ENCODE measurements around the gene MAMDC2. TPM values are rescaled to one million over a fixed set of nuclear protein-coding genes. Genes with fewer than 3 reads are reported as not detected.

The MAMDC2 gene
- total RNA-seq, 1 experiment from 2014 or later, result 9.0 TPM

DNA sequence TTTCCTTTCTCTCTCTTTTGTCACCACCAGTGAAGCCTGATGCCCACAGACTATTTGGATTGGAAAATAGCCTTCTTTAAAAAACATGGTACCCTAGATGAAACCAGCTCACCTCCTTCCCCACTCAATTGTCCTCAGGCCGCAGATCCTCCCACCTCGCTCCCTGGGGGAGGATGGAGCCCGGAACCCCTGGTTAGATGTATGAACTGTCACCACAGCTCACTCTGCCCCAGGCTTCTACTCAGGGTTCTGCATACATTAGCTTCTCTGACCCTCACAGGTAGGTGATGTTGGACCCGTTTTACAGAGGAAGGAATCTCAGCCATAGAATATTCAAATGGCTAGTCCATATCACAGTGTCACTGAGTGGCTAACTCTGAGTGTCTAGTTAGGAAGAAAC is 1.8 kb downstream of the MAMDC2 start:
- Histone ChIP-seq H3K27ac (no peak overlapping the region), H3K36me3 (no peaks in the 10 kb centered on the region), H3K27me3 (no peaks in the 10 kb centered on the region; the same call in 1 of the 2 replicates), H3K9me3 (replicated peaks) (no peaks in the 10 kb centered on the region), H3K4me3 (no peak overlapping the region), H3K4me1 (peaks cover 10% of the 10 kb centered on the region)
- no peak for DNase-seq

- peak; percentile 46 to 53 for DNase-seq
- Histone ChIP-seq H3K4me3 (no peak overlapping the region), H3K4me1 (peaks cover 10% of the 10 kb centered on the region), H3K27me3 (no peaks in the 10 kb centered on the region; the same call in 1 of the 2 replicates), H3K9me3 (replicated peaks) (no peaks in the 10 kb centered on the region), H3K36me3 (no peaks in the 10 kb centered on the region), H3K27ac (0 out of 2 replicates have a peak overlapping the region, but pooled peaks have one; percentile 5)
Measured at GRCh38 chr9:70046274-70047070, 2.8 kb downstream of the MAMDC2 start.

GRCh38 chr9:70049236-70049635 is 5.6 kb downstream of the MAMDC2 start:
- peak; percentile 25 to 34 for DNase-seq
- no peak overlapping the region for H3K27ac ChIP-seq

GRCh38 chr9:70049672-70050271 is 6.1 kb downstream of the MAMDC2 start:
- Histone ChIP-seq H3K4me3 (no peak overlapping the region), H3K27ac (no peak overlapping the region), H3K4me1 (peaks cover 25% of the 10 kb centered on the region), H3K36me3 (no peaks in the 10 kb centered on the region), H3K9me3 (replicated peaks) (no peaks in the 10 kb centered on the region), H3K27me3 (no peaks in the 10 kb centered on the region; the same call in 1 of the 2 replicates)
- DNase-seq, result no peak

More at GRCh38 chr9:70049236-70049635, 5.6 kb downstream of the MAMDC2 start:
- Histone ChIP-seq H3K36me3 (no peaks in the 10 kb centered on the region), H3K27me3 (no peaks in the 10 kb centered on the region; the same call in 1 of the 2 replicates), H3K4me1 (peaks cover 20% of the 10 kb centered on the region), H3K9me3 (replicated peaks) (no peaks in the 10 kb centered on the region), H3K4me3 (no peak overlapping the region)

- Histone ChIP-seq H3K4me3 (no peak overlapping the region), H3K27me3 (no peaks in the 10 kb centered on the region; the same call in 1 of the 2 replicates), H3K36me3 (no peaks in the 10 kb centered on the region), H3K27ac (no peak overlapping the region), H3K9me3 (replicated peaks) (no peaks in the 10 kb centered on the region; the same call in 1 of the 2 replicates), H3K4me1 (peaks cover 20% of the 10 kb centered on the region)
- no peak for DNase-seq
Measured at GRCh38 chr9:70052768-70053167, 9.1 kb downstream of the MAMDC2 start.

- H3K9me3 ChIP-seq (replicated peaks), result no peaks in the 10 kb centered on the region; the same call in 1 of the 2 replicates
- H3K36me3 ChIP-seq, result no peaks in the 10 kb centered on the region
- H3K27me3 ChIP-seq, result no peaks in the 10 kb centered on the region; the same call in 1 of the 2 replicates
- peaks cover 20% of the 10 kb centered on the region for H3K4me1 ChIP-seq
- peak overlapping the region; percentile 73 for H3K27ac ChIP-seq
- no peak overlapping the region for H3K4me3 ChIP-seq
- peak; percentile 51 to 65 for DNase-seq
Measured at GRCh38 chr9:70053864-70054263, 10.2 kb downstream of the MAMDC2 start.

GRCh38 chr9:70054521-70054920 is 10.9 kb downstream of the MAMDC2 start:
- no peaks in the 10 kb centered on the region for H3K27me3 ChIP-seq
- peak in 1 of 2 experiments; percentile 38 for DNase-seq
- peak overlapping the region; percentile 73 for H3K27ac ChIP-seq
- no peaks in the 10 kb centered on the region for H3K36me3 ChIP-seq
- H3K4me1 ChIP-seq, result peaks cover 20% of the 10 kb centered on the region
- H3K9me3 ChIP-seq (replicated peaks), result no peaks in the 10 kb centered on the region; the same call in 1 of the 2 replicates
- H3K4me3 ChIP-seq, result no peak overlapping the region

GRCh38 chr9:70055406-70056210 is 12.0 kb downstream of the MAMDC2 start:
- H3K4me1 ChIP-seq, result peaks cover 20% of the 10 kb centered on the region
- H3K27me3 ChIP-seq, result no peaks in the 10 kb centered on the region
- H3K36me3 ChIP-seq, result no peaks in the 10 kb centered on the region
- H3K9me3 ChIP-seq (replicated peaks), result no peaks in the 10 kb centered on the region; the same call in 1 of the 2 replicates
- DNase-seq, result no peak
- no peak overlapping the region for H3K27ac ChIP-seq
- no peak overlapping the region for H3K4me3 ChIP-seq

DNA sequence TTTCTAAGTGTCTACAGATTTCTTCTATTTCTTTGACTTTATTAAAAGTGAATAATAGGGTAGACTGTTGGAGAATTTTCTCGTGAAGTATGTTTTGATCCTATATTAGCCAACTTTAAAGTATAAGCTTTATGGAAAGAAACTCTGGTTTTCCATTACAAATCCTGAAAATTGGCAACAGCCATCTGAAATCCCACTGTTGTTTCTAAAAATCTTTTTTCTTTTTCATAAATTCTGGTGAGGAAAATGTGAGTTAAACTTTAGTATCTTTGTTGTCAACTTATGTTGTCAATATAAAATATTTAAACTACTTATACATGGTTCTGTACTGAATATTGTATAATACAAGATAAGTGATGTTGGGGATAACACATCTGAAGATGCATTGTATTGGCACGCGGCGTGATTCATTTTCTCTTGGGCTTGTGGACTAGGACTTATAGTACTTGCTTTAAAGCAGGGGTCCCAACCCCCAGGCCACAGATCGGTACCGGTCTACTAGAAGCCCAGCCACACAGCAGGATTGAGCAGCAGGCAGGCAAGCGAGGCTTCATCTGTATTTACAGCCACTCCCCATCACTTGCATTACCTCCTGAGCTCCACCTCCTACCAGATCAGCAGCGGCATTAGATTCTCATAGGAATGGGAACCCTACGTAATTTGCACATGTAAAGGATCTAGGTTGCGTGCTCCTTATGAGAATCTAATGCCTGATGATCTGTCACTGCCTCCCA is 12.7 kb downstream of the MAMDC2 start:
- Histone ChIP-seq H3K4me3 (no peak overlapping the region), H3K9me3 (replicated peaks) (no peaks in the 10 kb centered on the region; the same call in 1 of the 2 replicates), H3K27me3 (no peaks in the 10 kb centered on the region), H3K4me1 (peaks cover 20% of the 10 kb centered on the region), H3K36me3 (no peaks in the 10 kb centered on the region), H3K27ac (no peak overlapping the region)
- DNase-seq, result no peak

GRCh38 chr9:70058569-70059116 is 15.0 kb downstream of the MAMDC2 start:
- Histone ChIP-seq H3K4me1 (peaks cover 15% of the 10 kb centered on the region), H3K27me3 (no peaks in the 10 kb centered on the region), H3K27ac (no peak overlapping the region), H3K36me3 (no peaks in the 10 kb centered on the region), H3K9me3 (replicated peaks) (no peaks in the 10 kb centered on the region; the same call in 1 of the 2 replicates), H3K4me3 (no peak overlapping the region)
- no peak for DNase-seq

GRCh38 chr9:70060148-70060882 is 16.7 kb downstream of the MAMDC2 start:
- Histone ChIP-seq H3K4me3 (no peak overlapping the region), H3K27ac (no peak overlapping the region), H3K27me3 (no peaks in the 10 kb centered on the region), H3K9me3 (replicated peaks) (no peaks in the 10 kb centered on the region), H3K4me1 (no peaks in the 10 kb centered on the region; the same call in 1 of the 2 replicates), H3K36me3 (no peaks in the 10 kb centered on the region)
- DNase-seq, result no peak

DNA sequence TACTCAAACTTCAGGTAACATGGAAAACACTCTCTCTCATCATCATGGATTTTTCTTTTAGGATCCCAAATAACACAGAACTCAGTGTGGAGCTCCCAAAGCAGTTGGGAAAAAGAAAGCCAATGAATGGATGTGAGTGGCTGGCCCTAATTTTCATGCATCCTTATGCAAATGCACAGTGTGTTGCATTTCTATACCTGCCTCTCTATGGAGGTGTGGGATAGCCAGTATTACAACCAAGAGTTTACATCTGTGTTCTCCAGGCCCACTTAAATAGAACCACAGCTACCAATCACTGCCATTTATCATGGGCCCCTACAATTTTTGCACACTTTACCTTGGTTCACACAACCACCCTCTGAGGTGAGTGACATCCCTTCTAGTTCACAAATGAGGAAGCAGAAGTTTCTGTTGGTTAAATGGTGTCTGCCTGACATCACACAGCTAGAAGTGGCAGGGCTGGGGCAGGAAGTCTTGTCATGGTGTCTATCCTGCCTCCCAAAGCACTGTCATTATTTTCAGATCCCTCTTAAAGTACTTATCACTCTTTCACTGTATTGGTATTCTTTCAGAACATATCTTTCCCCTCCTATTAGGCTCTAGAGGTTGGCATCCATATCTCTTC is 17.3 kb downstream of the MAMDC2 start:
- no peak for DNase-seq
- H3K27ac ChIP-seq, result no peak overlapping the region
- no peaks in the 10 kb centered on the region for H3K9me3 ChIP-seq (replicated peaks)
- no peak overlapping the region for H3K4me3 ChIP-seq
- H3K36me3 ChIP-seq, result no peaks in the 10 kb centered on the region
- H3K4me1 ChIP-seq, result no peaks in the 10 kb centered on the region
- no peaks in the 10 kb centered on the region for H3K27me3 ChIP-seq

- no peak overlapping the region for H3K27ac ChIP-seq
- no peaks in the 10 kb centered on the region for H3K9me3 ChIP-seq (replicated peaks)
- H3K4me3 ChIP-seq, result no peak overlapping the region
- H3K4me1 ChIP-seq, result no peaks in the 10 kb centered on the region
- no peak for DNase-seq
- no peaks in the 10 kb centered on the region for H3K27me3 ChIP-seq
- no peaks in the 10 kb centered on the region for H3K36me3 ChIP-seq
Measured at GRCh38 chr9:70061776-70062175, 18.1 kb downstream of the MAMDC2 start.

All from SJCRH30 (cell line).